HG03442 (cell line): ENCODE measurements around the gene VKORC1L1.
"Not testable (repeated sequence)": the region's sequence is repeated elsewhere in the genome, so short reads cannot be mapped to it uniquely, and the experiment has no call there.

ENCODE experiments used
- ATAC-seq: cut with Tn5 transposase; IDR thresholded peaks from one replicate; pipeline ENCODE4 v1.9.1; 2021; ENCODE audit warnings: mild to moderate bottlenecking, moderate library complexity; ENCODE audit not compliant: unreplicated experiment

Gene VKORC1L1

DNA sequence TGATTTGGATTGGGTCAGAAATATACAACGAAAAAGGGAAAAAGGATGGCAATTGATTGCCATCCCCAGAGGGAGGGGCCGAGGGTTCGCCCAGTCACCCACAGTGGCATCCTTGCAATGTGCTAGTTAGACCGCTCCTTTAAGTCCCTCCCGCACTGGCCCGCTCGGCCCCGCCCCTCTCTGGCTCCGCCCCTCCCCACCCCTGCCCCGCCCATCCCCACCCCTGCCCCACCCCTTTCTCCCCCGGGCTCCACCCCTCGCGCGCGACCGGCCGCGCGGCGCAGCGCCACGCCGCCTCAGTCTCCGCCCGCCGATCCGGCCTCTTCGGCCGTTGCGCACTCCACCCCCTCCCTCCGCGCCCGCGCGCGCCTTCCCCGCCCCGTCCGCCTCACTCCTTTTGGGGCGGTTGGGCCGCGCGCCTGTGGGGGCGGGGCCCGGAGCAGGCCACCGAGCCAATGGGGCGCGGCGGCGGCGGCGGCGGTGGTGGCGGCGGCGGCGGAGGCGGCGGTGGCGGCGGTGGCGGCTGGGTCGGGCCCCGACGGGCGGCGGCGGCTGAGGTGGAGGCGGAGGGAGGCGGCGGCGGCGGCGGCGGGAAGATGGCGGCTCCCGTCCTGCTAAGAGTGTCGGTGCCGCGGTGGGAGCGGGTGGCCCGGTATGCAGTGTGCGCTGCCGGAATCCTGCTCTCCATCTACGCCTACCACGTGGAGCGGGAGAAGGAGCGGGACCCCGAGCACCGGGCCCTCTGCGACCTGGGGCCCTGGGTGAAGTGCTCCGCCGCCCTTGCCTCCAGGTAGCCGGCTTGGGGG is at the start of gene VKORC1L1:
Gene VKORC1L1 (plus strand): TSS at position 299 of the 806 bp plus-strand sequence. CDS start 298 bp downstream, at position 597.
- peak; percentile 80 for ATAC-seq

DNA sequence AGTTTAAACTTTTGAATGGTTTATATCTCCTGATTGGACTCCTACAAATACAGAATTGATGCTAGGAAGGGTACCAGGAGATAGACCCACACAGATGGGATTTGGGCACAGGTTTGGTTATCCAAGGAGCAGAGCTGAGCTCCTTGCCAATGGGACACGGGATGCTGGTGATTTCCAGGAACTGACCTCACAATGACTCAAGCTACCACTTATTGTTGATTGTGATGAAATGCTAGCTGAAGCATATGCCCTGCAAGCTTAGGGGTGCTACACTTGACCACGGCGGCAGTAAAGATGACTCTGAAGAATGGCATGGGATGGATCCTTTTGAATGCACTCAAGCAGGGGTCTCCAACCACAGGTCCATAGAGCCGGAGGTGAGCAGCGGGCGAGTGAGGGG is 45.5 kb upstream of the VKORC1L1 start:
- no peak for ATAC-seq

DNA sequence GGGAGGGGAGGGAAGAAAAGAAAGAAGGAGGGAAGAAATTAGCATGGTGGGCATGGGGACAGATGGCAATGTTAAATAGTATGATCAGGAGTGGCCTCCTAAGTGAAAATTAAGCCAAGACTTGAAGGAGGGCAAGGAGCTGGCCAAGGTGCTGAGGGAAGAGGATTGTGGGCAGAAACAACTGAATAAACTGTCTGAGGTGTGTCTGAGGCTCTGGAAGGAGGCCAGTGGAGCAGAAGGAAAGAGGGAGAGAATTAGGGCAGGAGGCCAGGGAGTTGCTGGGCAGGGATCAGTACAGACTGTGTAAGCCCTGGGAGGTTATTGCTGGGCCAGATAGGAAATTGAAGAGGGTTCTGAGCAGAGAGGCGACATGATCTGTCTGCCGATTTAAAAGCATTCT is 40.6 kb upstream of the VKORC1L1 start:
- no peak for ATAC-seq

GRCh38 chr7:65836684-65837083 is 36.2 kb upstream of the VKORC1L1 start:
- ATAC-seq, result not testable (repeated sequence)

DNA sequence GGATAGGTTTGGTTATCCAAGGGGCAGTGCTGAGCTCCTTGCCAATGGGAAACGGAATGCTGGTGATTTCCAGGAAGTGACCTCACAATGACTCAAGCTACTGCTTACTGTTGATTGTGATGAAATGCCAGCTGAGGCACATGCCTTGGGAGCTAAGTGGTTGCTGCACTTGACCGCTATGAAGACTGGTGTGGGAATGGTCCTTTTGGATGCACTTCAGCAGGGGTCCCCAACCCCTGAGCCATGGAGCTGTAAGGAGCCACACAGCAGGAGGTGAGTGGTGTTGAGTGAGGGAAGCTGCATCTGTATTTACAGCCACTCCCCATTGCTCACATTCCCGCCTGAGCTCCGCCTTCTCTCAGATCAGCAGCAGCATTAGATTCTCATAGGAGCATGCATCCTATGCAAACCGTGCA is 35.3 kb upstream of the VKORC1L1 start:
- ATAC-seq, result not testable (repeated sequence)

- ATAC-seq, result no peak
Observed at GRCh38 chr7:65839846-65840245, 33.0 kb upstream of the VKORC1L1 start.

DNA sequence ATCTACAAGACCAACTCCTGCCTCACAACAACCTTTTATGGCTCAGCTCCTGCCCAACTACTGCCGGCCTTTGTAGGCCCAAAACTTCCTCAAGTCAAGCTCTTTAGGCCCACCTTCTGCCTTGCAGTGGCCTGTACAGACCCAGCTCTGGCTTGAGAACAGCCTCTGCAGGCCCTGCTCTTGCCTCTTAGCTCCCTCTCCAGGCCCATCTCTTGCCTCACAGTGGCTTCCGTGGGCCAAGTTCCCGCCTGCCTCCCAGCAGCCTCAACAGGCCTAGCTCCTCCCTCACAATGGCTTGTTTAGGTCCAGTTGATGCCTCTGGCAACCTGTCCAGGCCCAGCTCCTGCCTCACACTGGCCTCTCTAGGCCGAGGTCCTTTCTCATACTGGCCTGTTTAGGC is 32.4 kb upstream of the VKORC1L1 start:
- ATAC-seq, result no peak

GRCh38 chr7:65843616-65844015 is 29.3 kb upstream of the VKORC1L1 start:
- ATAC-seq, result not testable (repeated sequence)

GRCh38 chr7:65846008-65846570 is 26.8 kb upstream of the VKORC1L1 start:
- no peak for ATAC-seq

- not testable (repeated sequence) for ATAC-seq
Observed at GRCh38 chr7:65853426-65853825, 19.4 kb upstream of the VKORC1L1 start.

GRCh38 chr7:65853892-65854291 is 19.0 kb upstream of the VKORC1L1 start:
- not testable (repeated sequence) for ATAC-seq

DNA sequence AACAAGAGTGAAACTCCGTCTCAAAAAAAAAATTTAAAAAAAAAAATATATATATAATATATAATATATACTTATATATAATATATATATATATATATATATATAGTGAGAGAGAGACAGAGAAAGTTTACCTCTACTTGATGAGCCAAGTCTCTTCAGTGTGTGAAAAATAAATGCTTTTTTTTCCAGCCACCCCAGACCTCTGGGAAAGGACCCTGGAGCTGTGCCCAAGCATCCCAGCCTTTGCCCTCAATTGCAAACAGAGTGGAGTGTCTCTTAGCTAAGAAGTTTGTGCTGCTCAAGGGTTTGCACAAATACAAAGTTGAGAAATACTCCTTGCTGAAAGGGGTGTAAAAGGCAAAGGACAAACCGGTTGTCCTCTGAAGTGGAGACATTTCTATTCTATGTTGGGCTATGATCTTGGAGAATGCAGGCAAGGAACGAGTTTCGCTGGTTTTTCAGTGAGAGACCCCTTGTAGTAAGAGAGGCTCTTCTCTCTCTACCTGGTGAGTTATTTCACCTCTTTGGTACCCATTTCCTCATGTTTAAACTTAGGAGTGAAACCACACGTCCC is 15.5 kb upstream of the VKORC1L1 start:
- ATAC-seq, result not testable (repeated sequence)

- ATAC-seq, result not testable (repeated sequence)
Observed at GRCh38 chr7:65858660-65859059, 14.2 kb upstream of the VKORC1L1 start.

GRCh38 chr7:65866244-65866643 is 6.6 kb upstream of the VKORC1L1 start:
- not testable (repeated sequence) for ATAC-seq

- ATAC-seq, result not testable (repeated sequence)
Observed at GRCh38 chr7:65867681-65868080, 5.2 kb upstream of the VKORC1L1 start.

DNA sequence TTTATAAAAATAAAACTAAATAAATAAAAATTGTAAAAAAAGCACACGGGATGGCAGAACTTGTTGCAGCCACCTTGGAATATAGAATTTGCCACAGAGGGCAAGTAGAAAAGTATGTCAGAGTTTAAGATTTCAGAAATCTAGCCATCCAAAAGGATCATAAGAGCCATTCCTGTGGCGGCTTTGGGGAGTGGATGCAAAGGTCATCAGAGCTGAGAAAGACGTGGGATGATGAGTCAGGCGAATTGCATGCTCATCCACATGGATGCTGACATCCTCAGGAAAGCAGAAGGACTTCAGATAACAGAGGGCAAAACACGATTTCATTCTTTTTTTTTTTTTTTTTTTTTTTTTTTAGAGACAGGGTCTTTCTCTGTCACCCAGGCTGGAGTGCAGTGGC is 3.6 kb upstream of the VKORC1L1 start:
- not testable (repeated sequence) for ATAC-seq

GRCh38 chr7:65871451-65871850 is 1.4 kb upstream of the VKORC1L1 start:
- ATAC-seq, result not testable (repeated sequence)

- peak; percentile 28 for ATAC-seq
Observed at GRCh38 chr7:65873582-65874193, 814 bp downstream of the VKORC1L1 start.

DNA sequence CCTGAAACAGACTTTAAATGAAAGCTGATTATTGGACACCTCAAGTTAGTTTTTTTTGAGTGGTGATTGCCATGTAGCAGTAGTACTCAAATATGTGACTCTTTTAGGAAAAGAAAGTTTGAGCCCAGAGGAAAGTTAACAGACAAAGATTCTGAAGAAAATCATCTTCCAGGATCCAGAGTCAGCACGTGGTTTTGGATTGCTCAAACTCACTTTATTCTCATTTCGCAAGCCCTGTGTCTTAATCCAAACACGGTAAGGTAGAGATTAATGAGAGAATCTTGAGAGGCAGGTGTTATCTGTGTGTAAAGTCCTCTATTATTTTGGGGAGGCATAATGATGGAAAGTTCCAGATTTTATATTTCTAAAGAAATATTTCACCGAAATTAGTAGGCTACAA is 2.8 kb downstream of the VKORC1L1 start:
- ATAC-seq, result not testable (repeated sequence)

DNA sequence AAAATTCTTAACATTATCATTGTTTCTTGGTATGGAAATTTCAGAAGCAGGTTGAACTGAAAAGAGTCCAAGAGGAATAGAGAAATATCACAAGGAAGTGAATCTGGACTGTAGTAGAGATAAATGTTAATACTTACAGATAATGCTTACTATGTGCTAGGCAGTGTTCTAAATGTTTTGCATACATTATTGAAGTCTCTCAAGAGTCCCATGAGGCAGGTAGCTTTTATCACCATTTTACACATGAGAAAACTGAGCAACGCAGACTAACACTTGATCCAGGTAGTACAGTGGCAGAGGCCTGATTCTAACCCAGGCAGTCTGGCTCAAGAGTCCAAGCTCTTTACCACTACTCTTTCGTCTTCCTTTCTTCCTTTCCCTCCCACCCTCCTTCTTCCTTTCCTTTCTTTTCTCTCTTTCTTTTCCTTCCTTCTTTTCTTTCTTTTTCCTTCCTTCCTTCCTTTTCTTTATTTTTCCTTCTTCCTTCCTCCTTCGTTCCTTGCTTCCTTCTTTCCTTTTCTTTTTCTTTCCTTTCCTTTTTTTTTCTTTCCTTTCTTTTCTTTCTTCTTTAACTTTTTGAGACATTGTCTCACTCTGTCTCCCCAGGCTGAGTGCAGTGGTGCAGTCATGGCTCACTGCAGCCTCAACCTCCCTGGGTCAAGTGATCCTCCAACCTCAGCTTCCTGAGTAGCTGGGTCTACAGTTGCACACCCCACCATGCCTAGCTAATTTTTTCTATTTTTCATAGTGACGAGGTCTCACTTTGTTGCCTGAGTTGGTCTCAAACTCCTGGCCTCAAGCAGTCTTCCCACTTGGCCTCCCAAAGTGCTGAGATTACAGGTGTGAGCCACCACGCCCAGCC is 6.6 kb downstream of the VKORC1L1 start:
- not testable (repeated sequence) for ATAC-seq
